ENCODE data around the gene TRAPPC2B. TPM values are rescaled to one million over a fixed set of nuclear protein-coding genes. Genes with fewer than 3 reads are reported as not detected.

The TRAPPC2B gene
- total and polyA plus RNA-seq, 2 of the 13 experiments (the other 11 are each of a cell fraction or from before 2014, with no cell fraction given): 13.3 to 17.7 TPM

GRCh38 chr19:57389730-57390598 lies 26.6 kb downstream of the TRAPPC2B start, which contains the start of gene ZNF548 (continued):
- peak; percentile 70 for TF ChIP-seq ASH2L (IDR thresholded peaks at IDR 0.05; ENCODE audit: insufficient read length, low read depth, low read length)
- 0 out of 2 replicates have a peak, but pooled peaks have one; percentile 45 for TF ChIP-seq ZNF546 (CRISPR knock-in tag; conservative IDR thresholded peaks at IDR 0.05)
- TF ChIP-seq KDM5B (CRISPR knock-in tag; IDR thresholded peaks at IDR 0.05; ENCODE audit: borderline replicate concordance): peak; percentile 72; the same call in 1 of the 2 replicates
- TF ChIP-seq ZXDC (CRISPR knock-in tag; IDR thresholded peaks at IDR 0.05): no peak
- TF ChIP-seq ZNF660 (CRISPR knock-in tag; IDR thresholded peaks at IDR 0.05; ENCODE audit: borderline replicate concordance, low read depth): no peak
- no peak for TF ChIP-seq ZNF30 (CRISPR knock-in tag; IDR thresholded peaks at IDR 0.05)
- TF ChIP-seq FOXO4 (CRISPR knock-in tag; conservative IDR thresholded peaks at IDR 0.05): no peak
- no peak for TF ChIP-seq TRIM24 (CRISPR knock-in tag; IDR thresholded peaks at IDR 0.05)
- TF ChIP-seq TARDBP (CRISPR knock-in tag; IDR thresholded peaks at IDR 0.05): peak; percentile 5; the same call in 1 of the 2 replicates
- no peak for TF ChIP-seq CBX5 (CRISPR knock-in tag; IDR thresholded peaks at IDR 0.05; ENCODE audit: borderline replicate concordance)
- no peak; the same call in 1 of the 2 replicates for TF ChIP-seq NFKB2 (CRISPR knock-in tag; IDR thresholded peaks at IDR 0.05; ENCODE audit: borderline replicate concordance)
- TF ChIP-seq POLR2AphosphoS2 (IDR thresholded peaks at IDR 0.05; ENCODE audit: low read depth, low read length): no peak; the same call in 1 of the 2 replicates
- no peak for TF ChIP-seq SMARCC2 (IDR thresholded peaks at IDR 0.05)
- no peak for TF ChIP-seq TAF15 (IDR thresholded peaks at IDR 0.05; ENCODE audit: low read depth, low read length, poor library complexity, severe bottlenecking)
- TF ChIP-seq ETV5 (CRISPR knock-in tag; IDR thresholded peaks at IDR 0.05; ENCODE audit: borderline replicate concordance): peak; percentile 89
- TF ChIP-seq ZNF605 (CRISPR knock-in tag; IDR thresholded peaks at IDR 0.05): no peak
- no peak for TF ChIP-seq REPIN1 (CRISPR knock-in tag; IDR thresholded peaks at IDR 0.05; ENCODE audit: borderline replicate concordance, low read depth)
- TF ChIP-seq ZNF260 (CRISPR knock-in tag; IDR thresholded peaks at IDR 0.05; ENCODE audit: borderline replicate concordance, low read depth): no peak
- TF ChIP-seq ELF4 (CRISPR knock-in tag; IDR thresholded peaks at IDR 0.05; ENCODE audit: borderline replicate concordance): no peak
- no peak; the same call in 1 of the 2 replicates for TF ChIP-seq ZNF768 (CRISPR knock-in tag; IDR thresholded peaks at IDR 0.05)
- no peak for TF ChIP-seq MYNN (CRISPR knock-in tag; IDR thresholded peaks at IDR 0.05; ENCODE audit: low read depth)
